Neural progenitor cell (in vitro differentiated cells): ENCODE measurements around the gene WEE2.

ENCODE experiments used
- EZH2 ChIP-seq: fragments of 200-600 bp; sonication (generic); IDR thresholded peaks from 2 replicates; pipeline ENCODE4 v1.6.1; 2017; ENCODE audit warnings: antibody characterized with exemption, mild to moderate bottlenecking, moderate library complexity
- EZH2phosphoT487 ChIP-seq: fragments of 200-600 bp; sonication (generic); IDR thresholded peaks from 2 replicates; pipeline ENCODE4 v1.6.1; 2017; ENCODE audit warnings: antibody characterized with exemption
- TF ChIP-seq, protein P1 (sequence below): fragments of 200-600 bp; sonication (generic); IDR thresholded peaks from 2 replicates; pipeline ENCODE4 v1.5.1; 2017; ENCODE audit warnings: antibody characterized with exemption, mild to moderate bottlenecking

GRCh38 chr7:141708351-141708750, at the start of gene WEE2:
- TF ChIP-seq EZH2 (no peak), EZH2phosphoT487 (no peak)
- TF ChIP-seq, protein P1, sequence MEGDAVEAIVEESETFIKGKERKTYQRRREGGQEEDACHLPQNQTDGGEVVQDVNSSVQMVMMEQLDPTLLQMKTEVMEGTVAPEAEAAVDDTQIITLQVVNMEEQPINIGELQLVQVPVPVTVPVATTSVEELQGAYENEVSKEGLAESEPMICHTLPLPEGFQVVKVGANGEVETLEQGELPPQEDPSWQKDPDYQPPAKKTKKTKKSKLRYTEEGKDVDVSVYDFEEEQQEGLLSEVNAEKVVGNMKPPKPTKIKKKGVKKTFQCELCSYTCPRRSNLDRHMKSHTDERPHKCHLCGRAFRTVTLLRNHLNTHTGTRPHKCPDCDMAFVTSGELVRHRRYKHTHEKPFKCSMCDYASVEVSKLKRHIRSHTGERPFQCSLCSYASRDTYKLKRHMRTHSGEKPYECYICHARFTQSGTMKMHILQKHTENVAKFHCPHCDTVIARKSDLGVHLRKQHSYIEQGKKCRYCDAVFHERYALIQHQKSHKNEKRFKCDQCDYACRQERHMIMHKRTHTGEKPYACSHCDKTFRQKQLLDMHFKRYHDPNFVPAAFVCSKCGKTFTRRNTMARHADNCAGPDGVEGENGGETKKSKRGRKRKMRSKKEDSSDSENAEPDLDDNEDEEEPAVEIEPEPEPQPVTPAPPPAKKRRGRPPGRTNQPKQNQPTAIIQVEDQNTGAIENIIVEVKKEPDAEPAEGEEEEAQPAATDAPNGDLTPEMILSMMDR = no peak
